Breast epithelium (tissue), 3 donors: ENCODE measurements around the gene DACH2.

Experiments used
- CTCF ChIP-seq, 3 donors: fragments of 450-650 bp; IDR thresholded peaks; one replicate each; pipeline ENCODE4 v1.5.1; 2016 to 2017; ENCODE audit warnings: antibody characterized with exemption in 3 of 3, mild to moderate bottlenecking in 3 of 3, moderate library complexity in 3 of 3
- POLR2A ChIP-seq: fragments of 450-650 bp; IDR thresholded peaks from one replicate; pipeline ENCODE4 v1.6.1; 2016; ENCODE audit warnings: antibody characterized with exemption, mild to moderate bottlenecking, moderate library complexity

- no peak for TF ChIP-seq POLR2A
- no peak for TF ChIP-seq CTCF (IDR thresholded peaks at IDR 0.05)
Measured at GRCh38 chrX:86295293-86295692, 147.0 kb downstream of the DACH2 start.
